Sigmoid colon (tissue), 7 donors: ENCODE measurements around the gene EEFSEC. TPM values are rescaled to one million over a fixed set of nuclear protein-coding genes. Genes with fewer than 3 reads are reported as not detected.

Experiments
- DNase-seq: peaks from one replicate; pipeline ENCODE4 v3.0.0-alpha.2; 2019
- H3K27ac ChIP-seq, 4 donors: fragments of 200-600 bp; sonication (generic); one replicate each; pipeline ENCODE4 v1.5.1; 2016 to 2019; ENCODE audit warnings: mild to moderate bottlenecking in 1 of 4
- H3K27me3 ChIP-seq, 3 donors: fragments of 200-600 bp; sonication (generic); one replicate each; pipeline ENCODE4 v1.5.1; 2019; ENCODE audit warnings: mild to moderate bottlenecking in 1 of 3
- H3K36me3 ChIP-seq, 4 donors: fragments of 200-600 bp; sonication (generic); one replicate each; pipeline ENCODE4 v1.5.1; 2016 to 2019
- H3K4me1 ChIP-seq, 4 donors: fragments of 200-600 bp; sonication (generic); one replicate each; pipeline ENCODE4 v1.5.1; 2017 to 2019
- H3K4me3 ChIP-seq, 4 donors: fragments of 200-600 bp; sonication (generic); one replicate each; pipeline ENCODE4 v1.5.1; 2017 to 2019; ENCODE audit warnings: mild to moderate bottlenecking in 2 of 4, moderate library complexity in 1 of 4
- H3K9me3 ChIP-seq, 4 donors: fragments of 200-600 bp in 3 of 4; sonication (generic) in 3 of 4; one replicate each; pipeline versions ENCODE4 v1.5.1 to v1.6.1; 2013 to 2019
- CTCF ChIP-seq, 4 experiments: fragments of 450-650 bp in 3 of 4; fragments of 200-600 bp in 1 of 4; IDR thresholded peaks; one replicate each; pipeline ENCODE4 v1.5.1; 2016 to 2019; ENCODE audit warnings: antibody characterized with exemption in 4 of 4, mild to moderate bottlenecking in 3 of 4, moderate library complexity in 2 of 4
- EP300 ChIP-seq, 4 donors: sonication (generic); formaldehyde crosslinking; IDR thresholded peaks; one replicate each; pipeline ENCODE4 v1.6.1; 2017; ENCODE audit warnings: antibody characterized with exemption in 4 of 4
- POLR2A ChIP-seq, 2 donors: fragments of 450-650 bp; IDR thresholded peaks; one replicate each; pipeline ENCODE4 v1.6.1; 2016; ENCODE audit warnings: antibody characterized with exemption in 2 of 2, mild to moderate bottlenecking in 2 of 2, moderate library complexity in 2 of 2
- POLR2AphosphoS5 ChIP-seq, 4 donors: sonication (generic); formaldehyde crosslinking; IDR thresholded peaks; one replicate each; pipeline ENCODE4 v1.6.1; 2017; ENCODE audit warnings: antibody characterized with exemption in 4 of 4
- WGBS, 2 donors: extraction: QIAGEN DNeasy Blood & Tissue Kit; methylation state at CpG; one replicate each; pipeline ENCODE4 v1.1.7; 2013; 5-methylcytosine and 5-hydroxymethylcytosine counted together
- intact Hi-C: fragments of 100-400 bp; cut with DNase I; formaldehyde crosslinking; loops from one replicate; pipeline ENCODE4 v1.15.1; 2023
- polyA plus RNA-seq, 3 donors: library from polyadenylated mRNA; stranded (reverse); fragments of 200-250 nt; gene quantifications; one replicate each; pipeline ENCODE4 v1.2.3, GENCODE V29; 2013
- total RNA-seq, 4 donors: library from RNA; depleted of rRNA; stranded (reverse); fragments of >200 nt; gene quantifications; one replicate each; pipeline ENCODE4 v1.1.0, GENCODE V29; 2016
- donor health status: healthy with polysubstance abuse.
- donor health status: Bipolar disorder and iron deficiency.
- donor health status: healthy.

EEFSEC gene
- total and polyA plus RNA-seq, 7 donors = 5.3 to 16.1 (median 12.2) TPM

DNA sequence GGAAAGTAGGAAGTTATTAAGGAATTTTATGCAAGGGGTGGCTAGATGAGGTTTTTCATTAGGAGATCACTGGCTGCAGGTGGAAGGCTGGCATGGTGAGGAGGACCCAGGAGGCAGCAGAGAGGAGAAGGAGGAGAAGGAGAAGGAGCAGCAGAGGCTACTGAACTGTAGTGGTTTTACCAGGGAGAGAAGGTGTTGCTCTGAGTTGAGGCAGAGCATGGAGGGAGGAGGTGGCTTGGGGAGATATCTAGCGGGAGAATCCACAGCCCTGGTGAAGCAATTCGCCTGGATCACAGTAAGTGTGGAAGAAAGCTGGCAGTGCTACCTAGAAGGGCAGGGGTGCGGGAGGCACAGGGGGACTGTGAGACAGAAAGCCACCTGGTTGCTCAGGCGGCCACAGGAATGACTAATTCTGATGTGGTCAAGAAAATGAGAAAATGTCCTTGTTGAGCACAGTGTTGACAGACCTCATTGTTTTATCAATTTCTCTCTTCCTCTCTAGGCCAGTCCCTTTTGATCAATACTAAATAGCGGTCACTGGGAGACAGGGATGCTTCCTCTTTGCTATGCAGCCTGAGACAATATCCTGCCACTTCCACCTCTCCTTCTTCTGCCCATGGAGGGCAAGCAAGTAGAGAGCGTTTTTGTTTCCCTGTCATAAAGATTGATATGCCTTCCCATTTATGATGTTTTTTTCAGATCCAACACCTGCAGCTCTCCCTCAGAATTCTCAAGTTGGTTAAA lies 94.6 kb downstream of the EEFSEC start:
- no peak for DNase-seq
- Histone ChIP-seq H3K4me1 (no peaks in the 10 kb centered on the region), H3K9me3 (no peaks in the 10 kb centered on the region), H3K27ac (no peak overlapping the region), H3K27me3 (no peaks in the 10 kb centered on the region), H3K36me3 (peaks cover 0 to 19% (median 7%) of the 10 kb centered on the region in 4 donors), H3K4me3 (no peak overlapping the region)
- intact Hi-C loops = no loop called here
- no peak for TF ChIP-seq CTCF (IDR thresholded peaks at IDR 0.05)
- no peak for TF ChIP-seq POLR2AphosphoS5 (IDR thresholded peaks at IDR 0.05)
- no peak for TF ChIP-seq POLR2A (IDR thresholded peaks at IDR 0.05)
- TF ChIP-seq EP300 (IDR thresholded peaks at IDR 0.05) = no peak
- 72 to 79% methylated on average over 6 of the region's 6 CpGs for WGBS, 2 donors

- Histone ChIP-seq H3K9me3 (no peaks in the 10 kb centered on the region), H3K4me3 (no peak overlapping the region), H3K4me1 (no peaks in the 10 kb centered on the region), H3K27ac (no peak overlapping the region), H3K36me3 (peaks cover 0 to 13% (median 6%) of the 10 kb centered on the region in 4 donors), H3K27me3 (no peaks in the 10 kb centered on the region)
- 93 to 96% methylated on average over 3 of the region's 3 CpGs for WGBS, 2 donors
- TF ChIP-seq CTCF (IDR thresholded peaks at IDR 0.05) (no peak), POLR2A (IDR thresholded peaks at IDR 0.05) (no peak), POLR2AphosphoS5 (IDR thresholded peaks at IDR 0.05) (no peak), EP300 (IDR thresholded peaks at IDR 0.05) (no peak)
- DNase-seq = no peak
- intact Hi-C loops = no loop called here
These were observed 98.8 kb downstream of the EEFSEC start for GRCh38 chr3:128252083-128252482.

GRCh38 chr3:128253150-128253549 lies 99.9 kb downstream of the EEFSEC start:
- Histone ChIP-seq H3K9me3 (peaks cover 0 to 1% (median 0%) of the 10 kb centered on the region in 4 donors), H3K4me3 (no peak overlapping the region), H3K4me1 (no peaks in the 10 kb centered on the region), H3K27me3 (no peaks in the 10 kb centered on the region), H3K27ac (no peak overlapping the region), H3K36me3 (peaks cover 0 to 3% (median under 1%) of the 10 kb centered on the region in 4 donors)
- no peak for TF ChIP-seq POLR2A (IDR thresholded peaks at IDR 0.05)
- TF ChIP-seq EP300 (IDR thresholded peaks at IDR 0.05) = no peak
- no peak for TF ChIP-seq CTCF (IDR thresholded peaks at IDR 0.05)
- TF ChIP-seq POLR2AphosphoS5 (IDR thresholded peaks at IDR 0.05) = no peak
- DNase-seq = no peak
- WGBS, 2 donors = 81 to 95% methylated on average over 7 of the region's 7 CpGs
- intact Hi-C loops = no loop called here

GRCh38 chr3:128254066-128254590 lies 100.8 kb downstream of the EEFSEC start:
- H3K36me3 ChIP-seq = no peaks in the 10 kb centered on the region
- H3K27ac ChIP-seq = no peak overlapping the region
- no peak for DNase-seq
- H3K27me3 ChIP-seq = no peaks in the 10 kb centered on the region
- no peak for TF ChIP-seq POLR2AphosphoS5 (IDR thresholded peaks at IDR 0.05)
- no peak for TF ChIP-seq EP300 (IDR thresholded peaks at IDR 0.05)
- TF ChIP-seq CTCF (IDR thresholded peaks at IDR 0.05) = no peak
- no peak for TF ChIP-seq POLR2A (IDR thresholded peaks at IDR 0.05)
- H3K9me3 ChIP-seq = peaks cover 0 to 3% (median 0%) of the 10 kb centered on the region in 4 donors
- no peak overlapping the region for H3K4me3 ChIP-seq
- intact Hi-C loops = no loop called here
- H3K4me1 ChIP-seq = no peaks in the 10 kb centered on the region
- WGBS, 2 donors = 96 to 97% methylated on average over 7 of the region's 7 CpGs
